ENCODE data around the gene TMEM170A.

The TMEM170A gene

DNA sequence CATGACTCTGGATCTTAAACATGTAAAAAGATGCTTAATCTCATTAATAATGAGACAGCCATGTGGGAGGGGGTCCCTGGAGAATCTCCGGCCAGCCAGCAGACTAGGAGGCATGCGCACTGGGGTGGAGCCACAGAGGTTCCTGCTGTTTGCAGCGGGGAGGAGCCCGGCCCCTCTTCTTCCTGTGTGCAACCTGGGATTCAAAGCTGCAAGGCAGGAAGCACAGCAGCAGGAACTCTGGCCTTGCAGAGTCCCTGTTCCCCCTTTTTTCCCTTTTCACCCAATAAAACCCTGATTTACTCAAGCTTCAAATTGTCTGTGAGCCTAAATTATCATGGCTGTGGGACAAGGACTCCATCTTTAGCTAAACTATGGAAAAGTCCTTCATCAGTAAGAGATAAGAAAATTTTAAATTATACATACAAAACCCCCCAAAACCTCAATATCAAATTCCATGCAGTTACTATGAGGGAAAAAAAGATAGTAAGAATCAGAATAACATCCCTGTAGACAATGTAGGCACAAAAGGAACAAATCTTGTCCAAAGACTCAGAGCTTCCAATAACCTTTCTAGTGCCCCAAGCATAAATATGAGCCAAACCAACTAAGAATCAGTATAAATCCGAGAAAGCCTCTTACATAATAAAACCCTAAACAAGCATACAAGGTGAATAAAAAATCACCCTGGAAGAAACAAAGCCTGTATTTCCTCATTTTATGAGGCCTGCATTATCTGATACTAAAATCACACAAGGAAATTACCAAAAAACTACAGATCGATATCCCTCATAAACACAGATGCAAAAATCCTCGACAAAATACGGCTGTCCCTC lies 43.3 kb downstream of the TMEM170A start:
- TF ChIP-seq EZH2phosphoT487 (IDR thresholded peaks at IDR 0.05; ENCODE audit: low read depth): no peak
- no peak for TF ChIP-seq CTCF (IDR thresholded peaks at IDR 0.05; ENCODE audit: low read depth, low read length)
- Histone ChIP-seq H3K4me2 (ENCODE audit: low read length) (no peak overlapping the region), H3K4me1 (ENCODE audit: low read length) (no peaks in the 10 kb centered on the region), H3K36me3 (replicated peaks; ENCODE audit: low read depth, low read length) (no peaks in the 10 kb centered on the region), H3K27ac (ENCODE audit: low read length) (no peak overlapping the region), H2AFZ (ENCODE audit: low read depth, low read length) (no peak overlapping the region), H3K4me3 (ENCODE audit: low read length) (no peak overlapping the region), H3K9ac (ENCODE audit: low read length) (no peak overlapping the region), H4K20me1 (ENCODE audit: insufficient read depth, low read length) (peaks cover 19% of the 10 kb centered on the region), H3K9me3 (ENCODE audit: insufficient read depth, low read length) (no peaks in the 10 kb centered on the region), H3K27me3 (ENCODE audit: low read depth, low read length) (no peaks in the 10 kb centered on the region), H3K79me2 (ENCODE audit: low read length) (peaks cover 59% of the 10 kb centered on the region)

- no peak overlapping the region for H2AFZ ChIP-seq (ENCODE audit: low read depth, low read length)
- no peak for TF ChIP-seq CTCF (IDR thresholded peaks at IDR 0.05; ENCODE audit: low read depth, low read length)
- no peak for TF ChIP-seq EZH2phosphoT487 (IDR thresholded peaks at IDR 0.05; ENCODE audit: low read depth)
- no peaks in the 10 kb centered on the region for H3K4me1 ChIP-seq (ENCODE audit: low read length)
- H3K27ac ChIP-seq (ENCODE audit: low read length): no peak overlapping the region
- H3K4me2 ChIP-seq (ENCODE audit: low read length): no peak overlapping the region
- no peaks in the 10 kb centered on the region for H3K9me3 ChIP-seq (ENCODE audit: insufficient read depth, low read length)
- H3K27me3 ChIP-seq (ENCODE audit: low read depth, low read length): no peaks in the 10 kb centered on the region
- H4K20me1 ChIP-seq (ENCODE audit: insufficient read depth, low read length): peaks cover 24% of the 10 kb centered on the region
- H3K79me2 ChIP-seq (ENCODE audit: low read length): peaks cover 47% of the 10 kb centered on the region
- no peak overlapping the region for H3K4me3 ChIP-seq (ENCODE audit: low read length)
- H3K9ac ChIP-seq (ENCODE audit: low read length): no peak overlapping the region
- H3K36me3 ChIP-seq (replicated peaks; ENCODE audit: low read depth, low read length): peaks cover 5% of the 10 kb centered on the region
These were observed 47.5 kb downstream of the TMEM170A start for GRCh38 chr16:75416904-75417565.

GRCh38 chr16:75415169-75415905 lies 49.2 kb downstream of the TMEM170A start:
- H3K9ac ChIP-seq (ENCODE audit: low read length): no peak overlapping the region
- H3K9me3 ChIP-seq (ENCODE audit: insufficient read depth, low read length): no peaks in the 10 kb centered on the region
- H3K36me3 ChIP-seq (replicated peaks; ENCODE audit: low read depth, low read length): peaks cover 5% of the 10 kb centered on the region
- TF ChIP-seq CTCF (IDR thresholded peaks at IDR 0.05; ENCODE audit: low read depth, low read length) (no peak), EZH2phosphoT487 (IDR thresholded peaks at IDR 0.05; ENCODE audit: low read depth) (no peak)
- no peaks in the 10 kb centered on the region for H3K27me3 ChIP-seq (ENCODE audit: low read depth, low read length)
- no peak overlapping the region for H3K4me3 ChIP-seq (ENCODE audit: low read length)
- H3K4me2 ChIP-seq (ENCODE audit: low read length): no peak overlapping the region
- no peak overlapping the region for H3K27ac ChIP-seq (ENCODE audit: low read length)
- no peak overlapping the region for H2AFZ ChIP-seq (ENCODE audit: low read depth, low read length)
- H3K79me2 ChIP-seq (ENCODE audit: low read length): peaks cover 34% of the 10 kb centered on the region
- H3K4me1 ChIP-seq (ENCODE audit: low read length): no peaks in the 10 kb centered on the region
- peaks cover 21% of the 10 kb centered on the region for H4K20me1 ChIP-seq (ENCODE audit: insufficient read depth, low read length)

GRCh38 chr16:75413951-75414350 lies 50.5 kb downstream of the TMEM170A start:
- Histone ChIP-seq H4K20me1 (ENCODE audit: insufficient read depth, low read length) (peaks cover 21% of the 10 kb centered on the region), H3K27ac (ENCODE audit: low read length) (no peak overlapping the region), H3K4me3 (ENCODE audit: low read length) (no peak overlapping the region), H2AFZ (ENCODE audit: low read depth, low read length) (no peak overlapping the region), H3K4me1 (ENCODE audit: low read length) (no peaks in the 10 kb centered on the region), H3K9me3 (ENCODE audit: insufficient read depth, low read length) (no peaks in the 10 kb centered on the region), H3K27me3 (ENCODE audit: low read depth, low read length) (no peaks in the 10 kb centered on the region), H3K36me3 (replicated peaks; ENCODE audit: low read depth, low read length) (peaks cover 5% of the 10 kb centered on the region), H3K79me2 (ENCODE audit: low read length) (peaks cover 24% of the 10 kb centered on the region), H3K4me2 (ENCODE audit: low read length) (no peak overlapping the region), H3K9ac (ENCODE audit: low read length) (no peak overlapping the region)
- TF ChIP-seq EZH2phosphoT487 (IDR thresholded peaks at IDR 0.05; ENCODE audit: low read depth) (no peak), CTCF (IDR thresholded peaks at IDR 0.05; ENCODE audit: low read depth, low read length) (no peak)

Data from OCI-LY3 (cell line).